Measurements from ENCODE around the gene SGIP1. TPM values are rescaled to one million over a fixed set of nuclear protein-coding genes. Genes with fewer than 3 reads are reported as not detected.

Gene SGIP1
- total RNA-seq, 2 donors from 2014 or later: 0.59 to 38.4 TPM

DNA sequence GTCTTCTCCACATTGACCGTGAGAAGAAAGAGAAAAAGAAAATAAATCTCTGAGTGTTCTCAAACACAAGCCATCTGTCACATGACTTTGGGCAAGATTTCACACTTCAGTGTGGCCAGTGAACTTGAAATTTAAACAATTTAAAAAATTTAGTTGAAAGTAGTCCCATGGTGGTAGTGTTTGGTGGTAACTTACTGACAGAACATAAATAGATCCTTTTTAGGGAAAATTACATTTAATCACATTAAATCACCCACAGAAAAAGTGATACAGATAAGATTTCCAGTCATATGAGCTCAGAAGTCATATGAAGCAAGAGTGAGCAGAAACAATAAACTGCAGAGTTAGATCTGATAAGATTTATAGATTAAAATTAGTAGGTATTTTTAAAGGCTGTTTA lies 31.9 kb upstream of the SGIP1 start:
- Histone ChIP-seq H3K27me3 (replicated peaks; ENCODE audit: insufficient read depth) (no peaks in the 10 kb centered on the region), H3K27ac (no peak overlapping the region), H3K36me3 (no peaks in the 10 kb centered on the region), H3K4me1 (replicated peaks) (no peaks in the 10 kb centered on the region), H3K9me3 (no peaks in the 10 kb centered on the region), H3K4me3 (no peak overlapping the region)
- DNase-seq (ENCODE audit: low spot score): no peak
- intact Hi-C loops (cut with DNase I): no loop called here
- TF ChIP-seq, protein P1, sequence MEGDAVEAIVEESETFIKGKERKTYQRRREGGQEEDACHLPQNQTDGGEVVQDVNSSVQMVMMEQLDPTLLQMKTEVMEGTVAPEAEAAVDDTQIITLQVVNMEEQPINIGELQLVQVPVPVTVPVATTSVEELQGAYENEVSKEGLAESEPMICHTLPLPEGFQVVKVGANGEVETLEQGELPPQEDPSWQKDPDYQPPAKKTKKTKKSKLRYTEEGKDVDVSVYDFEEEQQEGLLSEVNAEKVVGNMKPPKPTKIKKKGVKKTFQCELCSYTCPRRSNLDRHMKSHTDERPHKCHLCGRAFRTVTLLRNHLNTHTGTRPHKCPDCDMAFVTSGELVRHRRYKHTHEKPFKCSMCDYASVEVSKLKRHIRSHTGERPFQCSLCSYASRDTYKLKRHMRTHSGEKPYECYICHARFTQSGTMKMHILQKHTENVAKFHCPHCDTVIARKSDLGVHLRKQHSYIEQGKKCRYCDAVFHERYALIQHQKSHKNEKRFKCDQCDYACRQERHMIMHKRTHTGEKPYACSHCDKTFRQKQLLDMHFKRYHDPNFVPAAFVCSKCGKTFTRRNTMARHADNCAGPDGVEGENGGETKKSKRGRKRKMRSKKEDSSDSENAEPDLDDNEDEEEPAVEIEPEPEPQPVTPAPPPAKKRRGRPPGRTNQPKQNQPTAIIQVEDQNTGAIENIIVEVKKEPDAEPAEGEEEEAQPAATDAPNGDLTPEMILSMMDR (IDR thresholded peaks at IDR 0.05): no peak
- no peak for TF ChIP-seq POLR2A (IDR thresholded peaks at IDR 0.05)
- no peak for TF ChIP-seq POLR2AphosphoS5 (IDR thresholded peaks at IDR 0.05)
- WGBS: 21% methylated on average over 1 of the region's 1 CpG

DNA sequence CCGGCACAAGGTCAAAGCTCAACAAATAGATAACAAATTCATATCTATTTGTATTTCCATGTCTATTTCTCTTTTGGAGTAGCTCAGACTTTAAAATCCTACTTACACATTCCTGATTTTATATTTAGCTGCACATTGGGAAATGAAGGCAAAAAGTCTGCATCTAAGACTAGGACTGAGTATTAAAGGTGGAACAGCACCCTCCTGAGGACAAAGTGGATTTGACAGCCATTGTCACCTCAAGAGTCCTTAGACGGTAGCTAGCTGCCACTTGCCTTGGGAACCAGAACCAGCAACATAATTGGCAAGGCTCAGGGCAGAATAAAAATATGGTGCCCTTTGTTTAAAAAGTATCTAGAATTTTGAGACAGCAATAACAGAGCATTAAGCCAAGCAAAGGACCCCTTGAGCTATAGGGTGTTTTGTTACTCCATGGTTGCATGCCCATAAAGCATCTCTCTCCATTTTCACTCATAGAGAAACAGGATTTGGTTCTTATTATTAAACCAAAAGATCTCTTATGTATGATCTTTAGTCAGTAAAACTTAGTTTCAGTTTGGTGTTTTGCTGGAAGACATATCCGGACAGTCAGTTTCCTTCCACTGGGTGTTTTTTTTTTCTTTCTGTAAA lies 30.0 kb upstream of the SGIP1 start:
- TF ChIP-seq, protein P1 (IDR thresholded peaks at IDR 0.05): peak in 3 of 4 experiments; percentile 46 to 54 (median 49)
- TF ChIP-seq POLR2A (IDR thresholded peaks at IDR 0.05): no peak
- intact Hi-C loops (cut with DNase I): no loop called here
- H3K27me3 ChIP-seq (replicated peaks; ENCODE audit: insufficient read depth): no peaks in the 10 kb centered on the region
- peak; percentile 29 for DNase-seq (ENCODE audit: low spot score)
- H3K36me3 ChIP-seq: no peaks in the 10 kb centered on the region
- no peaks in the 10 kb centered on the region for H3K9me3 ChIP-seq
- H3K27ac ChIP-seq: no peak overlapping the region
- no peaks in the 10 kb centered on the region for H3K4me1 ChIP-seq (replicated peaks)
- H3K4me3 ChIP-seq: no peak overlapping the region
- WGBS: 49% methylated on average over 3 of the region's 3 CpGs

DNA sequence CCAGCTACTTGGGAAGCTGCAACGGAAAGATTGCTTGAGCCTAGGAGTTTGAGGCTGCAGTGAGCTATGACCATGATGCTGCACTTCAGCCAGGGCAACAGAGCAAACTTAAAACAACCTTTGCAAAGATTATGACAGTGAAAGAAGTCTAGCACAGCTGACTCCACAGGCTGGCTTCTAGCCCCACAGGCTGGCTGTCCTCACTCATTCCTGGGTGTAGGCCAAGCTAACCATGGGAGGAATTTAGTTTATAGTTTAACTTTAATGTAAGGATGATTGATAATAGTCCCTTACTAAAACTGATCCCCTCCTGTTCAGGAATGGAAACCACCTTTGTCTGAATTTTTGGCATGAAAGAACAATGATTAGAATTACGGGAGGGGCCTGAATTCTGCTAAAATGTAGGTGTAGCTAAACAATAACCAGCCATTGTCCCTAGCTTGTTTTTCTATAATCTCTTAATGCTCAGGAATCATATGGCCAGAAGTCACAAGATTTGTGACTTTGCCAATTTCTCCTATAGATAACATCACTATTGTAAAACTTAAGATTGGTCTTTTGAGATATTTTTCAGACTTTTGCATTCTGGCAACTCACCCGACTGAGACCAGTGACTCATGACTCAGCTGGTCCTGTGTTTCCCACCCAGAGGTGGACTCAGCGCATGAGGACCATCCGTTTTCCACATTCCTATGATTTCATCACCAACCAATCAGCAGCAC lies 28.1 kb upstream of the SGIP1 start:
- intact Hi-C loops (cut with DNase I): no loop called here
- Histone ChIP-seq H3K4me1 (replicated peaks) (no peaks in the 10 kb centered on the region), H3K36me3 (no peaks in the 10 kb centered on the region), H3K4me3 (no peak overlapping the region), H3K9me3 (no peaks in the 10 kb centered on the region), H3K27me3 (replicated peaks; ENCODE audit: insufficient read depth) (no peaks in the 10 kb centered on the region), H3K27ac (no peak overlapping the region)
- 58% methylated on average over 5 of the region's 5 CpGs for WGBS
- TF ChIP-seq, protein P1 (IDR thresholded peaks at IDR 0.05): no peak
- no peak for TF ChIP-seq POLR2A (IDR thresholded peaks at IDR 0.05)
- no peak for DNase-seq (ENCODE audit: low spot score)

DNA sequence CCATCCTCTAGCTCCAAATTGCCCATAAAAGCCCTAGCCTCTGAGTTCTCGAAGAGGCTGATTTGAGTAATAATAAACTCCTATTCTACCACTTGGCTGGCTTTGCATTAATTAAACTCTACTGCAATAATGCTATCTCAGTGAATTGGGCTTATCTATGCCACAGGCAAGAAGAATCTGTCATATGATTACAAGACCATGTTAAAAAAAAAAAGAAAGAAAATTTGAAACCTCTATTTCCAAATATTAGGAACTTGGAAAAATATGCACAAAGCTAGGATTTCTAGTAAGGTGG lies 27.6 kb upstream of the SGIP1 start:
- TF ChIP-seq, protein P1 (IDR thresholded peaks at IDR 0.05): no peak
- TF ChIP-seq POLR2AphosphoS5 (IDR thresholded peaks at IDR 0.05) (no peak), POLR2A (IDR thresholded peaks at IDR 0.05) (no peak)
- H3K4me1 ChIP-seq (replicated peaks): no peaks in the 10 kb centered on the region
- no peaks in the 10 kb centered on the region for H3K36me3 ChIP-seq
- DNase-seq (ENCODE audit: low spot score): no peak
- no peaks in the 10 kb centered on the region for H3K9me3 ChIP-seq
- intact Hi-C loops (cut with DNase I): no loop called here
- whole genome bisulfite sequencing: 93% methylated on average over 1 of the region's 1 CpG
- no peak overlapping the region for H3K4me3 ChIP-seq
- H3K27me3 ChIP-seq (replicated peaks; ENCODE audit: insufficient read depth): no peaks in the 10 kb centered on the region
- H3K27ac ChIP-seq: no peak overlapping the region

DNA sequence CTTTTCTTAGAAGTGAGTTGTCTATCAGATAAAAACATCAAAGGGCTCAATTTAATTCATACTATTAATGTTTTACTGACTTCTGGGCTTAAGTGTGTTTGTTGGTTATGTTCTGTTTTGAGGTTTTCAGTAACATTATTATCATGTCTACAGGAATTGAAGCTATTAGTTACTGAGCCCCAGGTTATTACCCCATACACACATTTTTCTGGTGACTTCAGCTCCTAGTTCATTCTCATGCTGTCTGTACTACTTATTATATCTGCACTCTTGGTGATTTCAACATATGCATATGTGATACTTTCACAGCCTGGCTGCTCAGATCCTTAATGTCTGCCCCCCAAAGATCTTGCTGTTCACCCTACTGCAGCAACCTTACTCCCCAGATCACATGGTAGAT lies 27.0 kb upstream of the SGIP1 start:
- intact Hi-C loops (cut with DNase I): no loop called here

More for the DNA sequence above, 27.0 kb upstream of the SGIP1 start:
- Histone ChIP-seq H3K9me3 (no peaks in the 10 kb centered on the region), H3K27me3 (replicated peaks; ENCODE audit: insufficient read depth) (no peaks in the 10 kb centered on the region), H3K4me1 (replicated peaks) (no peaks in the 10 kb centered on the region), H3K4me3 (no peak overlapping the region), H3K27ac (no peak overlapping the region), H3K36me3 (no peaks in the 10 kb centered on the region)
- TF ChIP-seq POLR2AphosphoS5 (IDR thresholded peaks at IDR 0.05): no peak
- TF ChIP-seq, protein P1 (IDR thresholded peaks at IDR 0.05): no peak
- TF ChIP-seq POLR2A (IDR thresholded peaks at IDR 0.05): no peak
- DNase-seq (ENCODE audit: low spot score): no peak

All from prostate gland (tissue), 2 donors.